ENCODE measurements around the gene MYO5C. TPM values are rescaled to one million over a fixed set of nuclear protein-coding genes. Genes with fewer than 3 reads are reported as not detected.

Gene MYO5C
- total RNA-seq, 2 experiments from 2014 or later = 1.6 to 4.1 TPM

DNA sequence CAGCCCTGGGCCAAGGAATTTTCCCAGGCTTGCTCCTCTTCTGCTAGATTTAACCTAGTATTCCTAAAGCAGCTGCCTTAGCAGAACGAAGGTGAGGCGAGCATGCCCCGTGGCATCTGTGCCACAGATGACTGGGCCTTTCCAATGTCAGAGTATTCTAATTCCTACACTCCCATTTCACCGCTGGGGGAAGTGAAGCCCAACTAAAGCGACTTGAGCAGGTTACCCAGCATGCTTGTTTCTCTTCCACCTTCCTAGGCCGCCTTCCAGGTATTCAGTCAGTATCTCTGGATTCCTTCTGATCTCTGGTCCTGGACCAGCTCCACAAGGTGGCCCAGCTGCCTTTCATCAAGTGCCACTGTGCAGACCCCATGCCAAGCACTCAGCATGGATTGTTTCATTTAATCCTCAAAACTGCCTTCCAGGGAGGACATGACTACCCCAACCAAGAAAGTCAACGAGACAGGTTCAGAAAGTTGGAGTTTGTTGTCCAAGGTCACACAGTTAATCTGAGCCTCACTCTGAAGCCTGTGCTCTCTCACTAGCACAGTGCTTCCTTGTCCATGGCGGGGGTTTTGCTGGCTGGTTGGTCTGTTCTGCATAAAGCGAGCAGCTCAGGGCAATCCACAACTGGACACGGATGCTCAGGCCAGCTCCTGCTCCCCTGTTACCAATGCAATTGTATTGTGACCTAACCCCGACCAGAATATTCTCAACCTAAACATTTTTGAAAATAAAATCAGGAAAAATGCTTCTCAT is 15.1 kb downstream of the MYO5C start:
- Histone ChIP-seq H3K4me2 (ENCODE audit: low read length) (no peak overlapping the region), H2AFZ (ENCODE audit: low read length) (no peak overlapping the region), H3K36me3 (ENCODE audit: insufficient read depth, low read length) (no peaks in the 10 kb centered on the region), H3K79me2 (ENCODE audit: insufficient read depth, low read depth, low read length) (no peaks in the 10 kb centered on the region), H4K20me1 (ENCODE audit: insufficient read depth, low read length) (no peaks in the 10 kb centered on the region), H3K4me3 (ENCODE audit: low read depth, low read length, poor library complexity, severe bottlenecking) (no peak overlapping the region), H3K9me2 (ENCODE audit: insufficient read depth, low read length) (no peaks in the 10 kb centered on the region), H3K9me3 (ENCODE audit: low read length) (no peaks in the 10 kb centered on the region), H3K4me1 (ENCODE audit: insufficient read depth, low read length, poor library complexity, severe bottlenecking) (no peaks in the 10 kb centered on the region), H3K27ac (ENCODE audit: low read depth, low read length, poor library complexity, severe bottlenecking) (no peak overlapping the region)
- POLR2A ChIA-PET = no interaction called here
- no peak for DNase-seq (ENCODE audit: low spot score)
- CTCF ChIA-PET (ENCODE audit: unreplicated experiment) = no interaction called here
- TF ChIP-seq EZH2phosphoT487 (IDR thresholded peaks at IDR 0.05; ENCODE audit: borderline replicate concordance, low read depth, low read length) (no peak), CTCF (conservative IDR thresholded peaks at IDR 0.05; ENCODE audit: low read length) (no peak)
- intact Hi-C loops (cut with micrococcal nuclease; ENCODE audit: unreplicated experiment) = no loop called here
- BruUV-seq (replicated peaks) = no TSS peak

- H3K36me3 ChIP-seq (ENCODE audit: insufficient read depth, low read length) = no peaks in the 10 kb centered on the region
- no peaks in the 10 kb centered on the region for H4K20me1 ChIP-seq (ENCODE audit: insufficient read depth, low read length)
- intact Hi-C loops (cut with micrococcal nuclease; ENCODE audit: unreplicated experiment) = no loop called here
- no peak for DNase-seq (ENCODE audit: low spot score)
- H3K4me2 ChIP-seq (ENCODE audit: low read length) = no peak overlapping the region
- H3K27ac ChIP-seq (ENCODE audit: low read depth, low read length, poor library complexity, severe bottlenecking) = no peak overlapping the region
- no peak overlapping the region for H2AFZ ChIP-seq (ENCODE audit: low read length)
- H3K4me3 ChIP-seq (ENCODE audit: low read depth, low read length, poor library complexity, severe bottlenecking) = no peak overlapping the region
- no peak for TF ChIP-seq CTCF (conservative IDR thresholded peaks at IDR 0.05; ENCODE audit: low read length)
- TF ChIP-seq EZH2phosphoT487 (IDR thresholded peaks at IDR 0.05; ENCODE audit: borderline replicate concordance, low read depth, low read length) = no peak
- ChIA-PET POLR2A (interaction anchor here (0.5 to 1.6 kb wide), 3 partner anchors 9 to 64 kb away, joined by 3 to 4 read pairs (median 3); no protein-coding TSS in a partner anchor), CTCF (ENCODE audit: unreplicated experiment) (no interaction called here)
- H3K4me1 ChIP-seq (ENCODE audit: insufficient read depth, low read length, poor library complexity, severe bottlenecking) = no peaks in the 10 kb centered on the region
- H3K9me3 ChIP-seq (ENCODE audit: low read length) = no peaks in the 10 kb centered on the region
- H3K79me2 ChIP-seq (ENCODE audit: insufficient read depth, low read depth, low read length) = no peaks in the 10 kb centered on the region
- no peaks in the 10 kb centered on the region for H3K9me2 ChIP-seq (ENCODE audit: insufficient read depth, low read length)
- no TSS peak for BruUV-seq (replicated peaks)
Observed at GRCh38 chr15:52278636-52279367, 16.8 kb downstream of the MYO5C start.

GRCh38 chr15:52278135-52278534 is 17.5 kb downstream of the MYO5C start:
- no peak overlapping the region for H3K4me3 ChIP-seq (ENCODE audit: low read depth, low read length, poor library complexity, severe bottlenecking)
- no peak for TF ChIP-seq EZH2phosphoT487 (IDR thresholded peaks at IDR 0.05; ENCODE audit: borderline replicate concordance, low read depth, low read length)
- TF ChIP-seq CTCF (conservative IDR thresholded peaks at IDR 0.05; ENCODE audit: low read length) = no peak
- CTCF ChIA-PET (ENCODE audit: unreplicated experiment) = no interaction called here
- no peaks in the 10 kb centered on the region for H3K79me2 ChIP-seq (ENCODE audit: insufficient read depth, low read depth, low read length)
- no peaks in the 10 kb centered on the region for H4K20me1 ChIP-seq (ENCODE audit: insufficient read depth, low read length)
- POLR2A ChIA-PET = interaction anchor here (0.5 to 1.6 kb wide), 5 partner anchors 9 to 64 kb away, joined by 3 to 8 read pairs (median 4); no protein-coding TSS in a partner anchor
- no peak overlapping the region for H3K4me2 ChIP-seq (ENCODE audit: low read length)
- no peak for DNase-seq (ENCODE audit: low spot score)
- H3K9me2 ChIP-seq (ENCODE audit: insufficient read depth, low read length) = no peaks in the 10 kb centered on the region
- no peaks in the 10 kb centered on the region for H3K4me1 ChIP-seq (ENCODE audit: insufficient read depth, low read length, poor library complexity, severe bottlenecking)
- intact Hi-C loops (cut with micrococcal nuclease; ENCODE audit: unreplicated experiment) = no loop called here
- H2AFZ ChIP-seq (ENCODE audit: low read length) = no peak overlapping the region
- no TSS peak for BruUV-seq (replicated peaks)
- no peaks in the 10 kb centered on the region for H3K36me3 ChIP-seq (ENCODE audit: insufficient read depth, low read length)
- H3K27ac ChIP-seq (ENCODE audit: low read depth, low read length, poor library complexity, severe bottlenecking) = no peak overlapping the region
- H3K9me3 ChIP-seq (ENCODE audit: low read length) = no peaks in the 10 kb centered on the region

Measured in OCI-LY7 (cell line).